UCSD-AML1 (cell line): ENCODE data around the gene NFAM1.

Experiments used
- DNase-seq: peaks from one replicate; lab custom pipeline; 2025; ENCODE audit not compliant: unreplicated experiment; lab: John Stamatoyannopoulos, UW

The NFAM1 gene

DNA sequence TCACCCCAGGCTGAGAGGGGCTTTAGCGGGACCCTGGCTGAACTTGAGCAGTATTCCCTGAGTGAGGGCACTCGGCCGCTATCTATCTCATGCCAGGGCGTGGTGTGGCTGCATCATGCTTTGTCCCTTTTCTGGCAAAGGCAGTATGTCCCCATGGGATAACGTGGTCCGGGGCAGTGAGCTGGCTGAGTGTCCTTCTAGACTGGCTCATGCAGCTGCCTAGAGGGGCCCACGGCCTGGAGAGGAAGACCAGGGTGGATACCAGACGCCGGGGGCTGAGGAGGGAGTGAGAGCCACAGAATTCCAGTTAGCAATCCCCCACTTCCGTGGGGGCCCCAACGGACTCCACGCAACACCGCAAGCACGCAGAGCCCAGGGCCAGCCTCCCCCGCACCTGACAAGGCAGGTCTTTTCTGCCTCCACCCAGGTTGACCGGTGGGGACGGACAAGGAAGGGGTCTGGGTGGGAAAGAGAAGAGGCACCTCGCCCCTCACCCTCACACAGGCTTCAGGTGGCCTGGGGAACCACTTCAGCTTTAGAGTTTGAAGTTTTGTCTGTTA lies 15.5 kb downstream of the NFAM1 start:
- DNase-seq: no peak

- no peak for DNase-seq
Observed at GRCh38 chr22:42414565-42415303, 17.5 kb downstream of the NFAM1 start.

DNA sequence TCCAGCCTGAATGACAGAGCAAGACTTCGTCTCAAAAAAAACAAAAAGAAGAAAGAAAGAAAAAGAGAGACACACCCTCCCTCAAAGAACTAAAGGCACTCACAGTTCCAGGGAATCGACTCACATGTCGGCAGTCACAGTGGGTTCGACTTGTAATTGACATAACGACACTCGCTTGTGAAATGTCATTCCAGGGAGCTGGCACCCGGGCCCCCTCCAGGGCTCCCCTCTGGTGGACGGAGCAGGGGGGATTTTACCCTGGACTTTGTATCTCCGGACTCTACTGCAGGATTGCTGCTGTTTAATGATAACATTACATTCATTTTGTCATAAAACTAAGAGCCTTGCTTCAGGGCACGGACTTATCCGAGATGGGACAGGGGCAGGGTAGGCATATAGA lies 18.2 kb downstream of the NFAM1 start:
- DNase-seq: no peak

DNA sequence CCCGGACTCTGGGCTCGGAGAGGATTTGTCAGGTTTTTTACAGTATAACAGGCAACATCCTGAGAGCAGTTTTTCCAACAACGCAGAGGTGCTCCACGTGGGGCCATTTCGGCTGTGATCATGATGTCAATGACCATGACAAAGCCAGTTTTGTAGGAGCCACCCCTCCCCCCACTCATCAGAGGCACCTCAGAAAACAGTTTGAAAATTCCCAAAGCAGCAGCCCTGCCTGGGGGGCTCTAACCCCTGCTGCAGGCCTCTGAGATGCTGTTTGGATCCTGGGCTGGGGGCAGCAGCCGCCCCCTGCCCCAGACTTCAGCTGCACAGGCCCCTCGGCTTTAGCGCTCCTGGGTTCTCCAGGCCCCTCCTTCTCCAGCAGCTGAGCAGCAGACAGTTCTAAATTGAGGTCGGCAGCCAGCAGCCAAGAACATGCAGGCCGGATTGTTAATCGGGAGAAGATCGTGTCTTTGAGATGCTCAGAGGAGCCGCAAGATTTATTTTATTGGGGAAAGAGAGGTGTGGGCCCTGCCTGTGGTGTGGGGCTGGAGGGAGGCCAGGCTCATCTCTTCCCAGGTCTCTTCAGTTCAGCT lies 19.4 kb downstream of the NFAM1 start:
- no peak for DNase-seq

- DNase-seq: no peak
Observed at GRCh38 chr22:42410708-42411107, 21.5 kb downstream of the NFAM1 start.

- no peak for DNase-seq
Observed at GRCh38 chr22:42408810-42409529, 23.2 kb downstream of the NFAM1 start.

DNA sequence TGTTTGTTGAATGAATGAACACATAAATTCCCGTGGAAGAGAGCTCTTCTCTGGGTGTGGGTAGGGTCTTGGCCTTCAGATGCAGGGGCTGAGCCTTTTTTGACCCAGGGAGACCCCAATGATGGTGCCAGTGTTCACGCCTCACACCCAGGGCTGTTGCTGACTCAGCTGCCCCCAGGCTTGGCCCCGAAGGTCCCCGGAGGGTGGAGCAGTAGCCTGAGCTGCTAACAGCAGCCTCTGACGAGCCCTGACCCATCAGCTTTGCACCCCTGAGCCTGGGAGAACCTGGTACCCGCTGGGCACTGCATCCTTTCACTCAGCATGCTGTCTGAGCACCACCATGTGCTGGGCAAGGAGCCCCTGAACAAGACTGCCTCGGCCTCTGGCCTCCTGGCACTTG lies 23.9 kb downstream of the NFAM1 start:
- no peak for DNase-seq

- no peak for DNase-seq
Observed at GRCh38 chr22:42404266-42404665, 27.9 kb downstream of the NFAM1 start.

- no peak for DNase-seq
Observed at GRCh38 chr22:42401535-42402334, 30.5 kb downstream of the NFAM1 start.

GRCh38 chr22:42400811-42401534 lies 31.2 kb downstream of the NFAM1 start:
- DNase-seq: no peak

GRCh38 chr22:42399315-42400271 lies 32.6 kb downstream of the NFAM1 start:
- DNase-seq: no peak

- DNase-seq: no peak
Observed at GRCh38 chr22:42397332-42398249, 34.6 kb downstream of the NFAM1 start.

DNA sequence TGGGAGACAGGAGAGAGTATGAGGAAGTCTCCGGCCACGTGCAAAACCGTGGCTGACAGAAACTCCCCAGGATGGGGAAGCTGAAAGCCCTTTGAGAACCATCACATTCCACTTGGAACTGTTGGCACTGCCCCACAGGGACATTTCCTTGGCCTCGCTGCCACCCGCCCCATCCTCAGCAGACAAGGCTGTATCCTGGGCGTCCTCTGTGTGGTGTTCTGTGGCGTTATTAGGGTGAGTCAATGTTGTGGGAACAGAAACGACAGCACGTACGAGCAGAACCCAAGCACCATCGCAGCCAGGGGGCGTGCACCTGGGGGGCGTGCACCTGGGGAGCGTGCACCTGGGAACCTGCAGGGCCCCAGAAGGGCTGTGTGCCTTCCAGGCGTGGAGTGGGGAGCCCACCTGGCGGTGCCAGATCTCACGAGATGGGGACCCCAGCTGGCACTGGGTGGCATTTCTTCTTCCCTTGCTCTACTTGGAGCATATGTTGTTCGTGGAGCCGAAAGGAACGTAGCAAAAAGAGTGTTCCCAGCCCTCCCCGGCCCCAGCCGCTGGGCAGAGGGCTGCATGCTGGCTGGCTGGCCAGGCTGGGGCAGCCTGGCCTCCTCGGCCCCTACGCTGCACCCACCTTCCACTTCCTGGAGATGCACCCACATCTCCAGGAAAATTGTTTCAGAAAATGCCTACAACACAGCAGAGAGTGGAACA lies 35.4 kb downstream of the NFAM1 start:
- no peak for DNase-seq

DNA sequence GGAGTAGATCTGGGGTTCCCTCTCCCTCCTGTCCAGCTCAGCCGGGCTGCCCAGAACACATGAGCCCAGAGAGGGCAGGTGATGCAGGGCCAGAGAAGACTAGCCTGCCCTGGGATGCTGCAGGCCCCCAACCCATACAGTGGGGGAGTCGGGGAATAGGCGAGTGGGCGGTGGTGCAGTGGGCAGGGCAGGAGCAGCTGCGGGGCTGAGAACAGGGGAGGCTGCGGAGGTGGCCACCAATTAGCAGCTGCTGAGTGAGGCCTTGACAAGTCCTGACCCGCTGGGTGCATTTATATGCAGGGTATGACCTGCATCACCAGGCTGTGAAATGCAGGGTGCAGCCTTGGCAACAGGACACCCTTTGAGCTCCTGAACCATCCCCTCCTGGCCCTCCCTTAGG lies 43.1 kb downstream of the NFAM1 start:
- DNase-seq: no peak

- DNase-seq: no peak
Observed at GRCh38 chr22:42388130-42388797, 43.9 kb downstream of the NFAM1 start.

DNA sequence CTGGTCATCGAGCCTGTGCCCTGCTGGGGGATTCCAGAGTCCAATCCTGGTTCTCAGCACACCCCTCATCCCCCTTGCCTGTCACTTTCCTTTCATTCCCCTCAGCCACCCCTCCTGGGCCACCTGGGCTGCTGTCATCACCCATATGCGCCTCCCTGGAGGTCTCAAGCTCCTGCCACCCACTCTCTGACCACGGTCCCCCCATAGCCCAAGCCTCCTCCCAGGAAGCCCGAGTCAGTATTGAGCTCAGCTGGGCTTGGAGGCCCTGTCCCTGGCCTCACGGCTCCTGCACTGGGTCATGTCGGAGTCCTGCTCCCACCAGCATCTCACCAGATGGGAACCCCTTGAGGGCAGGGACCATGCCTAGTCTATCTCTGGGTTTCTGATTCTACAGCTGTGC lies 44.6 kb downstream of the NFAM1 start:
- no peak for DNase-seq

DNA sequence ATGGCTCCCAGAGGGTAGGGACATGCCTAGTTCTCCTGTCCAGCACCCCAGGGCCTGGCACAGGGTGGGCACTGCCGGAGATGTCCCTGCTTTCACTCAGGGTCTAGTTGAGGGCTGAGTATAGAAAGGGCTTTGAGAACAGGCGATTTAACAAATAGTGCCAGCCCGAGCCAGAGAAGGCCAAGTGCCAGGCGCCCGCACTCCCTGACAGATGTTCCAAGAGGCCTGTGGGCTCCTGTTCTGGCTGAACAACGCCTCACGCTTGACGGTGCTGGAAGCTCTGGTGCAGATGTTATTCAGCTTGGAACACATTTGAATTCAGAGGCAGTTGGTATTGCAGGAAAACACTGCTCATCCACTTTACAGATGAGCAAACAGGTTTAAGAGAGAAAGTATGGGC lies 46.5 kb downstream of the NFAM1 start:
- DNase-seq: no peak
